Cardiac muscle cell (in vitro differentiated cells and primary cell): ENCODE results near the gene CARMIL1. TPM values are rescaled to one million over a fixed set of nuclear protein-coding genes. Genes with fewer than 3 reads are reported as not detected.
A peak's percentile ranks its signal among the peaks of the same experiment; 100 is the strongest.

Experiments
- DNase-seq, 2 donors: peaks; one replicate each; pipeline versions ENCODE4 v3.0.0 to v3.0.0-alpha.2; 2010 to 2017; ENCODE audit warnings: low read depth in 1 of 2, low spot score in 1 of 2
- H3K27ac ChIP-seq: fragments of 200-600 bp; sonication (generic); 2 replicates; pipeline ENCODE4 v1.5.1; 2016
- H3K27me3 ChIP-seq: fragments of 200-600 bp; sonication (generic); 2 replicates; pipeline ENCODE4 v1.6.0; 2016; ENCODE audit warnings: control low read depth
- H3K36me3 ChIP-seq: fragments of 200-600 bp; sonication (generic); 2 replicates; pipeline ENCODE4 v1.5.1; 2016; ENCODE audit warnings: control low read depth
- H3K4me1 ChIP-seq: fragments of 200-600 bp; sonication (generic); 2 replicates; pipeline ENCODE4 v1.8.1; 2017; ENCODE audit warnings: low read depth, mild to moderate bottlenecking, mixed run types
- H3K4me3 ChIP-seq: fragments of 200-600 bp; sonication (generic); 2 replicates; pipeline ENCODE4 v1.5.1; 2016; ENCODE audit warnings: mild to moderate bottlenecking
- H3K9me3 ChIP-seq: fragments of 200-600 bp; sonication (generic); 2 replicates; pipeline ENCODE4 v1.5.1; 2017; ENCODE audit warnings: low read depth, mild to moderate bottlenecking, control low read depth
- polyA plus RNA-seq: library from polyadenylated mRNA; unstranded; fragments of >200 nt; fragmentation: Nextera tagmentation; extraction: Ambion mirVana; gene quantifications from 2 replicates; pipeline ENCODE4 v1.2.1, GENCODE V29; 2016
- total RNA-seq: library from RNA; depleted of rRNA; stranded (reverse); fragments of >200 nt; gene quantifications from 2 replicates; pipeline ENCODE4 v1.2.3, GENCODE V29; 2016
- TF ChIP-seq, protein P1 (sequence below): IDR thresholded peaks from 2 replicates; pipeline ENCODE4 v1.5.1; 2012; ENCODE audit warnings: low read depth, mild to moderate bottlenecking, low read length

Gene CARMIL1
- total and polyA plus RNA-seq, 2 experiments from 2014 or later, result 15.7 to 63.6 TPM

DNA sequence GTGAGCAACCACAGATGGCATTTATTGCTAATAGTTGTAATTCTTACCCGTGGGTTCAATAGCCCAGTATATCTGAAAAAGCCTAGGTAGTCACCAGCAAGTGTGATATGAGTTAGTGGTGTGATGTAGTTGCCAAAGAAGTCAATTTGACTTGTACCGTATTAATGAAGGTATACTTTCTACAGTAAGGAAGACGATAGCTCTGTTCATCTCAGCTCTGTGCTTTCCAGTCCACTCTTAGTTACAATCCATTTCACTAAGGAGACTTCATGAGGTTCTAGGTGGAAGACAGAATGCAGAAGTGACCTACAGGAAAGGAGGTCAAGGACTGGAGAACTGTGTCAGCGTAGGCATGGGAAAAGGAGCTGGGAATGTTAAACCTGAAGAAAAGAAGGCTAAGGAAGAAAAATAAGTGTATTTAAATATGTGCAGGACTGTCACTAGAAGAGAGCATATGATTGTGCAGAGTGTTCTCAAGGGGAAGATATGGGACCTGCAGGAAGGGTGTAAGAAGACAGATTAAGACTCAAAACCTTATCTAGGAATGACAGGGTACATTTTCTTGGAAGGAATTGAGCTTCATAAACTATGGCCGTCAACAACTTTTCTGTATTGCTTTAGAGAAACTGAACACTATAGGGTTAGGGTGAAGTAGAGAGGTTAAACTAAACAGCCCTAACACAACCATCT lies 255.9 kb downstream of the CARMIL1 start:
- no peaks in the 10 kb centered on the region for H3K4me1 ChIP-seq
- no peaks in the 10 kb centered on the region for H3K9me3 ChIP-seq
- no peak for DNase-seq
- H3K27ac ChIP-seq, result no peak overlapping the region
- TF ChIP-seq, protein P1, sequence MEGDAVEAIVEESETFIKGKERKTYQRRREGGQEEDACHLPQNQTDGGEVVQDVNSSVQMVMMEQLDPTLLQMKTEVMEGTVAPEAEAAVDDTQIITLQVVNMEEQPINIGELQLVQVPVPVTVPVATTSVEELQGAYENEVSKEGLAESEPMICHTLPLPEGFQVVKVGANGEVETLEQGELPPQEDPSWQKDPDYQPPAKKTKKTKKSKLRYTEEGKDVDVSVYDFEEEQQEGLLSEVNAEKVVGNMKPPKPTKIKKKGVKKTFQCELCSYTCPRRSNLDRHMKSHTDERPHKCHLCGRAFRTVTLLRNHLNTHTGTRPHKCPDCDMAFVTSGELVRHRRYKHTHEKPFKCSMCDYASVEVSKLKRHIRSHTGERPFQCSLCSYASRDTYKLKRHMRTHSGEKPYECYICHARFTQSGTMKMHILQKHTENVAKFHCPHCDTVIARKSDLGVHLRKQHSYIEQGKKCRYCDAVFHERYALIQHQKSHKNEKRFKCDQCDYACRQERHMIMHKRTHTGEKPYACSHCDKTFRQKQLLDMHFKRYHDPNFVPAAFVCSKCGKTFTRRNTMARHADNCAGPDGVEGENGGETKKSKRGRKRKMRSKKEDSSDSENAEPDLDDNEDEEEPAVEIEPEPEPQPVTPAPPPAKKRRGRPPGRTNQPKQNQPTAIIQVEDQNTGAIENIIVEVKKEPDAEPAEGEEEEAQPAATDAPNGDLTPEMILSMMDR, result no peak
- H3K36me3 ChIP-seq, result peaks cover 5% of the 10 kb centered on the region
- H3K4me3 ChIP-seq, result no peak overlapping the region
- H3K27me3 ChIP-seq, result no peaks in the 10 kb centered on the region

DNA sequence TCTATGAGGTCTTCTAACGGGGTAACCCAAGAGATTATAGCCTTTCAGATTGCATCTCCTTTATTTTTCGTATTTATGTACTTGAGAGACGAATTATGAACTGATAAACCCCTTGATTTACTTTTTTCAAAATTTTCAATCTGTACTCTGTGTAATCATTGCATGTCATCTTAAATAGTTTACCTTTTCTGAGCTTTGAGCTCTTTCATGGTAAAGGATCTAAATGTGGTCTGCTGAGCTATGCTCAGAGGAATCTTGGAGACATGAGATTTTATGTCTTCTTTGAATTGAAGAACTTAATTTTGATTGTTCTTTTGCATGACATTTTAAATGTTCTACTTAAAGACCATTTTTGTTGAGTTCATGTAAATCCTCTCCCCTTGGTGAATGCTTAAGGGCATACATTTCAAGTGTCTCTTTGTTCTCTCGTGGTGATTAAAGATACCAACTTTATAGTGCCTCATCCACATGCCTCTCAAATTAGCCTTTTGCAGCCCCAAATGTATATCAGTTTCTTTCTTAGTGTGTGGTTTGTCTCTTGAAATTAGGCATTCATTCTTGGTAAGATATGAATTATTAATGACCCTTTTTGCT lies 256.6 kb downstream of the CARMIL1 start:
- Histone ChIP-seq H3K4me3 (no peak overlapping the region), H3K27ac (no peak overlapping the region), H3K4me1 (no peaks in the 10 kb centered on the region), H3K27me3 (no peaks in the 10 kb centered on the region), H3K9me3 (no peaks in the 10 kb centered on the region), H3K36me3 (peaks cover 11% of the 10 kb centered on the region)
- TF ChIP-seq, protein P1, result no peak
- no peak for DNase-seq

DNA sequence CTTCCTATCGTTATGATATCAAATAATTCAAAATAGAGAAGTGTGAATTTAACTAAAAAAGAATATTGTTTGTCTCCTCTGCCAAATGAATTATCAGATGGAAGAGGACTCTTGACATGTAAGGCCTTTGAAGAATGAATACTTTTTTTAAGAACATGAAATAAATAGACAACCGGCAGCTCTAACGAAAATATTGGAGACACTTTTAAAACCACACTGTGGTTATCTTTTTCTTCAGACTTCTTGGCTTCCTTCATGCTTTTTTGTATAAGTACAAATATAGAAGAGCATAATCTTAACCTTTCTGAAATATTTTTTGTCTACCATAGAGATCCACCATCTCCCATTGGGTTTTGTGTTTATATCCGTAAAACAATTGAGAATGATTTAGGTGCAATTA lies 257.6 kb downstream of the CARMIL1 start:
- H3K27ac ChIP-seq, result no peak overlapping the region
- no peaks in the 10 kb centered on the region for H3K27me3 ChIP-seq
- peaks cover 19% of the 10 kb centered on the region for H3K36me3 ChIP-seq
- H3K9me3 ChIP-seq, result no peaks in the 10 kb centered on the region
- no peak for DNase-seq
- TF ChIP-seq, protein P1, result no peak
- no peak overlapping the region for H3K4me3 ChIP-seq
- no peaks in the 10 kb centered on the region for H3K4me1 ChIP-seq

DNA sequence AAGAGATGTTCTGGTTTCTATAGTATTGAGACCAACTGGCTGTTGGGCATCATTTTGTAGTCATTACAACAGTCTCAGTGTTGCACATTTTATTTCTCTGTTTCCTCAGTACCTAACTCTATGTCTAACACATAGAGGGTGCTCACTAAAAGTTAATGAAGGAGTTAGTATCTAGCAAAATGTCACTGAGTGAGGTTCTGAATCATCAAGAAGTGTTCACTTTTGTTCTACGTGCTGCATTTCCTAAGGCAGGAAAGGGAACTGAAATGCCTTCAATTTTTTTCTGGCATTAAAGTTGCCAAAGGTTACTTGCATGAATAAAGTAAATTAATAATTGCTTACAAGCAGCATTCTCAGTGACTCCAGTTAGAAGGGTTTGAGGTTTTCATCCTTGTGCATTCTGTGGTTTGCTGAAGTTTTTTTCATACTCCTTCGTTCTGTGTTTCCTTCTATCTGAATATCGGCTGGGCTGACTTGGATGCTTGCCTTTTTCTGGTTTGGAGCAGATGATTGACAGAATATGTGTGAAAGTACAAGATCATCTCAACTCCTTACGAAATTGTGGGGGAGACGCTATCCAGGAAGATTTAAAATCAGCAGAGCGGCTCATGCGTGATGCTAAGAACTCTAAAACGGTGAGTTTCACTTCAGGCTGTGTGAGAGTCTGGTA lies 258.3 kb downstream of the CARMIL1 start:
- Histone ChIP-seq H3K4me1 (no peaks in the 10 kb centered on the region), H3K27ac (no peak overlapping the region), H3K36me3 (peaks cover 19% of the 10 kb centered on the region), H3K4me3 (no peak overlapping the region), H3K9me3 (no peaks in the 10 kb centered on the region), H3K27me3 (no peaks in the 10 kb centered on the region)
- TF ChIP-seq, protein P1, result no peak
- DNase-seq, result peak in 1 of 2 donors; percentile 76

DNA sequence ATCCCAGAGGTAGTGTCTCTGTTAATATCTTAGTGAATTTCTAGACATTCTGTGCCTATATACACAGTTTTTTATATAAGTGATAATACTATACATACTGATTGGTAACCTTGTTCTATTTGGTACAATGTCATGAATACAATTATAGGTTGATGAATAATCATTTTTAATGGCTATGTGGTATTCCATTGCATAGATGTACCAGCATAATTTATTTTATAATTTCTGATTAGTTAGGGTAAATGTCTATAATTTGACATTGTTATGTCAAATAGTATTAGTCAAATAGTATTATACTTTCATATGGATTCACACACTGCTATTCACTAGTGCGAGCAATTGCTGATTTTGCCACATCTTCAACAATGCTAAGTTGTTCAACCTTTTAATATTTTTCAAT lies 262.1 kb downstream of the CARMIL1 start:
- Histone ChIP-seq H3K4me3 (no peak overlapping the region), H3K27ac (no peak overlapping the region), H3K4me1 (no peaks in the 10 kb centered on the region), H3K27me3 (no peaks in the 10 kb centered on the region), H3K9me3 (no peaks in the 10 kb centered on the region), H3K36me3 (peaks cover 19% of the 10 kb centered on the region)
- no peak for DNase-seq
- TF ChIP-seq, protein P1, result no peak
